Measurements from ENCODE around the gene PCSK4. TPM values are rescaled to one million over a fixed set of nuclear protein-coding genes. Genes with fewer than 3 reads are reported as not detected.

Gene PCSK4
- total and polyA plus RNA-seq, 2 of the 13 experiments (the other 11 are each of a cell fraction or from before 2014, with no cell fraction given), result 2.0 to 2.7 TPM

DNA sequence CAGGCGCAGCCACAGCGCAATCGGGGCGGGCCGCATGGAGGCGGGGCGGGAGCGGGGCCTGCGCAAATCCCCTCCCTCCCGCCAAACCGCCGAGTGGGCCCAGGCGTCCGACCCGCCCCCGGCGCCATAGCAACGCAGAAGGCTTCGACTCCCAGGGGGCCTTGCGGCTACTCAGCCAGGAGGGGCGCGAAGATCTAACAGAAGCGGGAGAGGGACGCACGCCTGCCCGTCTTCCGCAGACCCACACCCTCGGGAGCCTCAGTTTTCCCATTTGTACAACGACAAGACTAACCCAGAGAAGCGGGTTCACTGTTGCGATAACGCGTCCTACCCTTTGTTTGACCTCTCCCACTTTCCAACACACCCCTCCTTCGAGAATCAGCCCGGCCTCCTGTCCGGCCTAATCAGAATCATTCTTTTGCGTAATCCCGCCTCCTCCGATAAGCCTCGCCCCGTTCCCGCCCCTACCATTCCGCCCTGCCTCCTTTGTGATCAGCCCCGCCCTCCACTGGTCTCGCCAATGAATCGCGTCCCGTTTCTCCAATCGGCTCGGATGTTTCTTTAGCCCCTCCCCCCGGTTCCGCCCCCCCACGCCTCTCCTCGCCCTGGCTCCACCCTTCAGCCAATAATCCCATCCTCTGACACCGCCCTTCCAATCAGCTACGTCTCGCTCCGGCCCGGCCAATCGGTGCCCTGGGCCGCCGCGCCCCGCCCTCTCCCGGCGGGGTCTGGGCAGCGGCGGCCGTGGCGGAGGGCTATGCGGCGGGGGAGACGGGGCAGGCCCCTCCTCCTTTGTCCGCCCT lies at the start of gene PCSK4 (continued):
- TF ChIP-seq NFKBIZ (CRISPR knock-in tag; IDR thresholded peaks at IDR 0.05), result 0 out of 2 replicates have a peak, but pooled peaks have one; percentile 42
- TF ChIP-seq, protein P1, sequence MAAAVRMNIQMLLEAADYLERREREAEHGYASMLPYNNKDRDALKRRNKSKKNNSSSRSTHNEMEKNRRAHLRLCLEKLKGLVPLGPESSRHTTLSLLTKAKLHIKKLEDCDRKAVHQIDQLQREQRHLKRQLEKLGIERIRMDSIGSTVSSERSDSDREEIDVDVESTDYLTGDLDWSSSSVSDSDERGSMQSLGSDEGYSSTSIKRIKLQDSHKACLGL (CRISPR knock-in tag; IDR thresholded peaks at IDR 0.05), result peak; percentile 19; the same call in 1 of the 2 replicates
- TF ChIP-seq FOSL1 (CRISPR knock-in tag; IDR thresholded peaks at IDR 0.05; ENCODE audit: borderline replicate concordance), result no peak
- no peak for TF ChIP-seq BRCA1 (CRISPR knock-in tag; IDR thresholded peaks at IDR 0.05)
- no peak for TF ChIP-seq MLLT10 (CRISPR knock-in tag; IDR thresholded peaks at IDR 0.05)
- TF ChIP-seq KDM6A (CRISPR knock-in tag; IDR thresholded peaks at IDR 0.05; ENCODE audit: low read depth), result no peak
- TF ChIP-seq ZNF44 (CRISPR knock-in tag; IDR thresholded peaks at IDR 0.05), result no peak
- TF ChIP-seq SRSF9 (IDR thresholded peaks at IDR 0.05; ENCODE audit: borderline replicate concordance, insufficient read depth, low read depth, low read length, poor library complexity, severe bottlenecking), result no peak
- TF ChIP-seq ZNF850 (CRISPR knock-in tag; conservative IDR thresholded peaks at IDR 0.05), result no peak
- TF ChIP-seq, protein P2, sequence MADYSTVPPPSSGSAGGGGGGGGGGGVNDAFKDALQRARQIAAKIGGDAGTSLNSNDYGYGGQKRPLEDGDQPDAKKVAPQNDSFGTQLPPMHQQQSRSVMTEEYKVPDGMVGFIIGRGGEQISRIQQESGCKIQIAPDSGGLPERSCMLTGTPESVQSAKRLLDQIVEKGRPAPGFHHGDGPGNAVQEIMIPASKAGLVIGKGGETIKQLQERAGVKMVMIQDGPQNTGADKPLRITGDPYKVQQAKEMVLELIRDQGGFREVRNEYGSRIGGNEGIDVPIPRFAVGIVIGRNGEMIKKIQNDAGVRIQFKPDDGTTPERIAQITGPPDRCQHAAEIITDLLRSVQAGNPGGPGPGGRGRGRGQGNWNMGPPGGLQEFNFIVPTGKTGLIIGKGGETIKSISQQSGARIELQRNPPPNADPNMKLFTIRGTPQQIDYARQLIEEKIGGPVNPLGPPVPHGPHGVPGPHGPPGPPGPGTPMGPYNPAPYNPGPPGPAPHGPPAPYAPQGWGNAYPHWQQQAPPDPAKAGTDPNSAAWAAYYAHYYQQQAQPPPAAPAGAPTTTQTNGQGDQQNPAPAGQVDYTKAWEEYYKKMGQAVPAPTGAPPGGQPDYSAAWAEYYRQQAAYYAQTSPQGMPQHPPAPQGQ (CRISPR knock-in tag; IDR thresholded peaks at IDR 0.05; ENCODE audit: borderline replicate concordance), result no peak
- TF ChIP-seq, protein P3, sequence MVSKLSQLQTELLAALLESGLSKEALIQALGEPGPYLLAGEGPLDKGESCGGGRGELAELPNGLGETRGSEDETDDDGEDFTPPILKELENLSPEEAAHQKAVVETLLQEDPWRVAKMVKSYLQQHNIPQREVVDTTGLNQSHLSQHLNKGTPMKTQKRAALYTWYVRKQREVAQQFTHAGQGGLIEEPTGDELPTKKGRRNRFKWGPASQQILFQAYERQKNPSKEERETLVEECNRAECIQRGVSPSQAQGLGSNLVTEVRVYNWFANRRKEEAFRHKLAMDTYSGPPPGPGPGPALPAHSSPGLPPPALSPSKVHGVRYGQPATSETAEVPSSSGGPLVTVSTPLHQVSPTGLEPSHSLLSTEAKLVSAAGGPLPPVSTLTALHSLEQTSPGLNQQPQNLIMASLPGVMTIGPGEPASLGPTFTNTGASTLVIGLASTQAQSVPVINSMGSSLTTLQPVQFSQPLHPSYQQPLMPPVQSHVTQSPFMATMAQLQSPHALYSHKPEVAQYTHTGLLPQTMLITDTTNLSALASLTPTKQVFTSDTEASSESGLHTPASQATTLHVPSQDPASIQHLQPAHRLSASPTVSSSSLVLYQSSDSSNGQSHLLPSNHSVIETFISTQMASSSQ (IDR thresholded peaks at IDR 0.05; ENCODE audit: low read depth), result no peak
- TF ChIP-seq, protein P3 (CRISPR knock-in tag; IDR thresholded peaks at IDR 0.05; ENCODE audit: borderline replicate concordance), result no peak
- no peak for TF ChIP-seq ZZZ3 (CRISPR knock-in tag; IDR thresholded peaks at IDR 0.05; ENCODE audit: borderline replicate concordance)
- no peak for TF ChIP-seq ZNF562 (CRISPR knock-in tag; IDR thresholded peaks at IDR 0.05; ENCODE audit: borderline replicate concordance)
- TF ChIP-seq NAIF1 (CRISPR knock-in tag; IDR thresholded peaks at IDR 0.05; ENCODE audit: borderline replicate concordance), result peak; percentile 66; the same call in 1 of the 2 replicates
- TF ChIP-seq FOXP1 (IDR thresholded peaks at IDR 0.05), result no peak
- no peak for TF ChIP-seq FOXP1 (CRISPR knock-in tag; IDR thresholded peaks at IDR 0.05)
- no peak for TF ChIP-seq ZNF446 (CRISPR knock-in tag; IDR thresholded peaks at IDR 0.05)
- TF ChIP-seq ZNF782 (CRISPR knock-in tag; IDR thresholded peaks at IDR 0.05; ENCODE audit: borderline replicate concordance), result 0 out of 2 replicates have a peak, but pooled peaks have one; percentile 14
- TF ChIP-seq ZFP37 (CRISPR knock-in tag; IDR thresholded peaks at IDR 0.05; ENCODE audit: borderline replicate concordance), result no peak
- TF ChIP-seq FOXA3 (CRISPR knock-in tag; IDR thresholded peaks at IDR 0.05), result no peak
- TF ChIP-seq, protein P4, sequence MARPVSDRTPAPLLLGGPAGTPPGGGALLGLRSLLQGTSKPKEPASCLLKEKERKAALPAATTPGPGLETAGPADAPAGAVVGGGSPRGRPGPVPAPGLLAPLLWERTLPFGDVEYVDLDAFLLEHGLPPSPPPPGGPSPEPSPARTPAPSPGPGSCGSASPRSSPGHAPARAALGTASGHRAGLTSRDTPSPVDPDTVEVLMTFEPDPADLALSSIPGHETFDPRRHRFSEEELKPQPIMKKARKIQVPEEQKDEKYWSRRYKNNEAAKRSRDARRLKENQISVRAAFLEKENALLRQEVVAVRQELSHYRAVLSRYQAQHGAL (CRISPR knock-in tag; IDR thresholded peaks at IDR 0.05; ENCODE audit: not compliant biosample characterization), result no peak
- peak; percentile 55; the same call in 1 of the 2 replicates for TF ChIP-seq FOXK2 (IDR thresholded peaks at IDR 0.05)
- no peak for TF ChIP-seq PHF20 (CRISPR knock-in tag; IDR thresholded peaks at IDR 0.05)

Data from HepG2 (cell line).